Measurements from ENCODE around the gene MPP1. TPM values are rescaled to one million over a fixed set of nuclear protein-coding genes. Genes with fewer than 3 reads are reported as not detected.

Gene MPP1
- total RNA-seq, 4 donors from 2014 or later = 41.8 to 162 (median 45.5) TPM

- no peak for TF ChIP-seq CTCF (IDR thresholded peaks at IDR 0.05)
- DNase-seq (ENCODE audit: low spot score) (no peak), ATAC-seq (ENCODE audit: low FRiP score) (no peak)
These were observed 4.6 kb downstream of the MPP1 start for GRCh38 chrX:154800478-154801210.

GRCh38 chrX:154799556-154800348, 5.5 kb downstream of the MPP1 start:
- DNase-seq (ENCODE audit: low spot score) = no peak
- TF ChIP-seq CTCF (IDR thresholded peaks at IDR 0.05) = no peak
- peak; percentile 25 for ATAC-seq (ENCODE audit: low FRiP score)

DNA sequence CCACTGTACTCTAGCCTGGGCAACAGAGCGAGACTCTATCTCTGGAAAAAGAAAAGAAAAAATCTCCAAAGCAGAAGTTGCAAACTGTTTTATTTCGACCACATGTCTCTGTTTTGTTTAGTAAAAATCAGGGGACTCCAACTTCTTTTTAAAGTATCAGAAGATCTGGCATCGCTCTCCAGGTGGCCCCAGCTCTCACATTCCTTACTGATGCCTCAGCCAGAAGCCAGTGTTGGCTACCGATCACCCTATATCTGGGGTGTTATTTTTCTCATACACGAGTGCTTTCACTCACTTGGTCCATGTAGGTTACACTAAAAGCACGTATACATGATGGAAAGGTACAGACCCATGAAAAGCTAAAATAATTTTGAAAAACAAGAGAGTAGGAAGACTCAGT, 8.3 kb downstream of the MPP1 start:
- no peak for ATAC-seq (ENCODE audit: low FRiP score)
- no peak for TF ChIP-seq CTCF (IDR thresholded peaks at IDR 0.05)
- no peak for DNase-seq (ENCODE audit: low spot score)

DNA sequence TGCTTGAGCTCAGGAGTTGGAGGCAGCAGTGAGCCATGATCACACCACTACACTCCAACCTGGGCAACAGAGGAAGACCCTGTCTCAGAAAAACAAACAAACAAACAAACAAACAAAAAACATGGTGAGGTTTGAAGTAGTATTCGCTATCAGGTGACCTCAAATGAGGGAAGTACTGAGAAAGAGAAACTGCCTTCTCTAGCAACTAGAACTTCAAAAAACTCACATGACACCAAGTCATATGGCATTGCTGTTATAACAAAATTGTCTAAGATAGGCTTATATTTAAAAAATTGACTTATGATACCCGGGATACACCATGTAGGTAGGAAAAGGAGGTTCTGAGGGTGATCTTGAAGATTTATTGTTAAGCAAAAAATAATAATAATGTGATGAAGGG, 10.3 kb downstream of the MPP1 start:
- no peak for TF ChIP-seq CTCF (IDR thresholded peaks at IDR 0.05)
- ATAC-seq (ENCODE audit: low FRiP score) = no peak

DNA sequence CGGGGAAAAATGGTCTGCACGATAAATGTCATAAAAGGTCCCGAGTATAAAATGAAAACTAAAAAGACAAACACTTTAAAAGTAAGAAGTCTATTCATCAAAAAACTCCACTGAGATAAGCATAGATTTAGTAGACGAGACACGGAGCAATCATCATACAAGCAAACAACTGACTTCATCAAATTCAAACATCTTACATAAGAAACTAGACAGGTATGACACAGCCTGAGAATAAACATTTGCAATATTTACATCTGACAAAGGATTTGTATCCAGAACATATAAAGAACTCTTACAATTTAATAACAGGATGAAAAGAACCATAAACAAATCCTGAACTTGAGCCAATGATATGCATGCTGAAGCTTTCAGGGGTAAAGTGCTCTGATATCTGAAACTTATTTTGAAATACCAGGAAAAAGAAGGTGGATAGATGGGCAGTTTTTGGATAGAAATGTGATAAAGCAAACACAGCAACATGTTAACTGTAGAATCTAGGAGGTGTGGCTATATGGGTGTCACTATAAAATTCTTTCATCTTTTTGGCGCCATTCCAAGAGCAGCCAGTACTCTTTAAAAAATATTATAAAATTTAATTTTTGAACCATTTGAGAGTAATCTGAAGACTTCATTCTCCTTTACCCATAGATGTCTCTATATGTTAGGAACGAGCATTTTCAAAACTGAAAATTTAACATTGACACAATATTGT, 12.0 kb downstream of the MPP1 start:
- ATAC-seq (ENCODE audit: low FRiP score) (no peak), DNase-seq (ENCODE audit: low spot score) (no peak)
- TF ChIP-seq CTCF (IDR thresholded peaks at IDR 0.05) = no peak

More for the DNA sequence above, 10.3 kb downstream of the MPP1 start:
- DNase-seq (ENCODE audit: low spot score) = no peak

DNA sequence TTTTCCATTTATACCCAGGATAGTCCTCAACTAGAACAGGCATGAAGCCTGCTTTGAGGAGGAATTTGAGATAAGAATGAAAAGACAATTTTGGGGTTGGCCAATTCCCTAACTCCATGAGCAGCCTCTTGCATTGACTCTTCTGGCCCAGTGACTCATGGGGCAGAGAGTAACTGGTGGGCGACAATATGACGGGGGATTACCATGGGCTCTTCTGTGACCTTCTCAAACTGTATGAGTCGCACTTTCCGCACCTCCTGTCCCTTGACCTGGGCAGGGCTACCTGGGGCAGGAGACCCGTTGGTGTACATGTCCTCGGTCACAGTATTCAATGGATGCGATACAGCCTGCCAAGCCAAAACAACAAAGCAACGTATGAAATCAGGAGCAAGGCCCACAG, 13.3 kb downstream of the MPP1 start:
- DNase-seq (ENCODE audit: low spot score) = no peak
- no peak for ATAC-seq (ENCODE audit: low FRiP score)
- no peak for TF ChIP-seq CTCF (IDR thresholded peaks at IDR 0.05)
